SK-N-MC (cell line): Measurements from ENCODE around the gene CRKL.

Source experiments
- DNase-seq: peaks from one replicate; pipeline ENCODE4 v3.0.0-alpha.2; 2011; ENCODE audit warnings: low read depth, low spot score
- H3K27ac ChIP-seq: fragments of 200-600 bp; sonication (generic); 2 replicates; pipeline ENCODE4 v1.5.1; 2016; ENCODE audit warnings: mixed run types
- H3K36me3 ChIP-seq: fragments of 200-600 bp; sonication (generic); 2 replicates; pipeline ENCODE4 v1.6.1; 2017; ENCODE audit warnings: antibody characterized with exemption, low read length, mixed read lengths; ENCODE audit not compliant: insufficient read depth
- H3K4me3 ChIP-seq: fragments of 200-600 bp; sonication (generic); 2 replicates; pipeline ENCODE4 v1.5.1; 2016
- H3K9ac ChIP-seq: fragments of 200-600 bp; sonication (generic); 2 replicates; pipeline ENCODE4 v1.8.0; 2017; ENCODE audit warnings: mixed run types, mixed read lengths; ENCODE audit not compliant: insufficient read length
- H3K9me3 ChIP-seq: fragments of 200-600 bp; sonication (generic); 2 replicates; pipeline ENCODE4 v1.6.1; 2017; ENCODE audit warnings: low read depth, mild to moderate bottlenecking, antibody characterized with exemption, low read length, moderate library complexity, mixed read lengths
- EZH2 ChIP-seq: fragments of 200-600 bp; sonication (generic); IDR thresholded peaks from one replicate; pipeline ENCODE4 v1.6.1; 2017; ENCODE audit warnings: antibody characterized with exemption
- FOXP2 ChIP-seq: optimal IDR thresholded peaks from 2 replicates; pipeline ENCODE3; 2011; ENCODE audit warnings: mild to moderate bottlenecking, moderate library complexity; ENCODE audit not compliant: insufficient read depth; ENCODE audit errors: extremely low read length, control extremely low read depth
- POLR2AphosphoS5 ChIP-seq: IDR thresholded peaks from 2 replicates; pipeline ENCODE4 v1.6.1; 2012; ENCODE audit warnings: mild to moderate bottlenecking, low read depth, low read length, borderline replicate concordance

The CRKL gene

DNA sequence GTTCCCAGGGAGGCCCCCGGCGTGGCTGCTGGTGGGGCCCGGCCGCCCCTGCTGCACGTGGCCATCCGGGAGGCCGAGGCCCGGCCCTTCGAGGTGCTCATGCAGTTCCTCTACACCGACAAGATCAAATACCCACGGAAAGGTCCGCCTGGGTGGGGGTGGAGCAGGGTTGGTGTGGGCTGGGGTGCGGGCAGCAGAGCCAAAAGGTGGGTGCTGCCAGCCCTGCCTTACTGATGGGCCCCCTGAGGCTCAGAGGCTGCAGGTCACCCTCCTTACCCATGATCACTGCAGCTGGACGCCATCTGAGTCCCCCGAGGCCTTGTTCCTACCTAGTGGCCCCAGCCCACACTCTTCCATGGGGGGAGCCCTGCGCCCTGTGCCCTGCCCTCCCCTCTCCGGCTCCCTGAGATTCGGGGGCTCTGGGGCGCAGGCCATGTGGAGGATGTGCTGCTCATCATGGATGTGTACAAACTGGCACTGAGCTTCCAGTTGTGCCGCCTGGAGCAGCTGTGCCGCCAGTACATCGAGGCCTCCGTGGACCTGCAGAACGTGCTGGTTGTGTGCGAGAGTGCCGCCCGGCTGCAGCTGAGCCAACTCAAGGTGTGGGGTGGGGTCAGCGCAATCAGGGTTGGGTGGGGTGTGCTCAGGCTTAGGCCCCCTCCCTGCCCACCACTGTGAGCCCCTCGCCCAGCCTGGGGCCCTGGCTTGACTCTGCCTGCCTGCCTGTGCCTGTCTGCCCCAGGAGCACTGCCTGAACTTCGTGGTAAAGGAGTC is 77.1 kb downstream of the CRKL start:
- no peak for TF ChIP-seq FOXP2
- TF ChIP-seq EZH2: no peak
- TF ChIP-seq POLR2AphosphoS5: no peak
- Histone ChIP-seq H3K9ac (no peak overlapping the region), H3K4me3 (no peak overlapping the region), H3K9me3 (no peaks in the 10 kb centered on the region), H3K27ac (no peak overlapping the region), H3K36me3 (peaks cover 2% of the 10 kb centered on the region; the same call in 1 of the 2 replicates)
- DNase-seq: no peak

DNA sequence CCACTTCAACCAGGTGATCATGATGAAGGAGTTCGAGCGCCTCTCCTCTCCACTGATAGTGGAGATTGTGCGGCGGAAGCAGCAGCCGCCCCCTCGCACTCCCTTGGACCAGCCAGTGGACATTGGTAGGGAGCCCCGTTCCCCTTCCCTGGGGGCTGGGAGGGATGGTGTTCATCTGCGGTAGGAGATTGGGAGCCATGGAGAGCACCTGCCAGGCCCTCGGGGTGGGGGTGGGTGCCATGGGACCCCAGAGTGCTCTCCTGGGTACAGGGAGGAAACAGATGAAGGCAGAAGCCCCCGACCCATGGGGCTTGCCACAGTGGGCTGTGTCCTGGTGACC is 77.7 kb downstream of the CRKL start:
- no peak overlapping the region for H3K9ac ChIP-seq
- peaks cover 8% of the 10 kb centered on the region; the same call in 1 of the 2 replicates for H3K36me3 ChIP-seq

GRCh38 chr22:20995329-20996030 is 78.3 kb downstream of the CRKL start:
- no peak for DNase-seq
- Histone ChIP-seq H3K4me3 (no peak overlapping the region), H3K9ac (no peak overlapping the region), H3K27ac (no peak overlapping the region), H3K9me3 (no peaks in the 10 kb centered on the region), H3K36me3 (peaks cover 14% of the 10 kb centered on the region; the same call in 1 of the 2 replicates)
- TF ChIP-seq EZH2 (no peak), FOXP2 (no peak), POLR2AphosphoS5 (no peak)

More for the DNA sequence above, 77.7 kb downstream of the CRKL start:
- no peak overlapping the region for H3K4me3 ChIP-seq
- TF ChIP-seq POLR2AphosphoS5 (no peak), EZH2 (no peak), FOXP2 (no peak)
- H3K27ac ChIP-seq: no peak overlapping the region
- no peaks in the 10 kb centered on the region for H3K9me3 ChIP-seq
- no peak for DNase-seq

GRCh38 chr22:20996031-20996410 is 78.8 kb downstream of the CRKL start:
- Histone ChIP-seq H3K27ac (no peak overlapping the region), H3K9ac (no peak overlapping the region), H3K4me3 (no peak overlapping the region), H3K9me3 (no peaks in the 10 kb centered on the region), H3K36me3 (peaks cover 15% of the 10 kb centered on the region; the same call in 1 of the 2 replicates)
- no peak for TF ChIP-seq POLR2AphosphoS5
- no peak for TF ChIP-seq EZH2
- no peak for TF ChIP-seq FOXP2
- no peak for DNase-seq

DNA sequence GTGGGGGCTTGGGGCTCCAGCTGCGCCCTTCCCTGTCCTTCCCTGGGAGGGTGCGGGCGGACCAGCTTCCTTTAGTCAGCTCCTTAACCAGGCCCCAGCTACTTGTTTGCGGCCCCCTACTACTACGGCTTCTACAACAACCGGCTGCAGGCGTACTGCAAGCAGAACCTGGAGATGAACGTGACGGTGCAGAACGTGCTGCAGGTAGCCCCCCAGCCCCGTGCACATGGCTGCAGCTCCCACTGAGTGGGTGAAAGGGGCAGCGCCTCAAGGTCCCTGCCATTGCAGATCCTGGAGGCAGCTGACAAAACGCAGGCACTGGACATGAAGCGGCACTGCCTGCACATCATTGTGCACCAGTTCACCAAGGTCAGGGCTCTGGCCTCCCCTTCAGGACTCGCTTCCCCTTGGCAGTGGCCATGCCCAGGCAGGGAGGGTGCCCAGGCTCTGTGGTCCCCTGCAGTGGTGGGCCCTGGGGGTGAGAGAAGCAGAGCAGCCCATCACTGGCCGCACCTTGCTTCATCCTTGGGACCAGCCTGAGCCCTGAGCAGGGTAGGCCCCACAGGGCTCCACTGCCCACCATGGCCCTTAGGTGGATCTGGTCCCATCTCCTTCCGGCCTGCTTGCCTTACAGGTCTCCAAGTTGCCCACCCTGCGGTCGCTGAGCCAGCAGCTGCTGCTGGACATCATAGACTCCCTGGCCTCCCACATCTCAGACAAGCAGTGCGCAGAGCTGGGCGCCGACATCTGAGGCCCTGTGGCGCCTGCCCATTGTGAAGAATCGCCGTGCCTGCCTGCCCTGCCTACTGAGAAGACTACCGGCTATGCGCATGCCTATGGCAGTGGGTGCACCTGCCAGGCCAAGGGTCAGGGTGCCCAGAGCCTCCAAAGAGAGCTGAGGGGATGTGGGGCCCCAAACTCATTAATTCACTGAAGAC is 79.7 kb downstream of the CRKL start:
- Histone ChIP-seq H3K9me3 (no peaks in the 10 kb centered on the region), H3K9ac (no peak overlapping the region), H3K4me3 (no peak overlapping the region), H3K27ac (no peak overlapping the region), H3K36me3 (peaks cover 15% of the 10 kb centered on the region; the same call in 1 of the 2 replicates)
- DNase-seq: no peak
- TF ChIP-seq EZH2 (no peak), POLR2AphosphoS5 (no peak), FOXP2 (no peak)

- Histone ChIP-seq H3K4me3 (no peak overlapping the region), H3K9ac (no peak overlapping the region), H3K27ac (no peak overlapping the region), H3K36me3 (peaks cover 15% of the 10 kb centered on the region; the same call in 1 of the 2 replicates), H3K9me3 (no peaks in the 10 kb centered on the region)
- TF ChIP-seq FOXP2: no peak
- TF ChIP-seq POLR2AphosphoS5: no peak; the same call in 1 of the 2 replicates
- TF ChIP-seq EZH2: no peak
- no peak for DNase-seq
Observed at GRCh38 chr22:20997536-20998257, 80.5 kb downstream of the CRKL start.
